KMS-11 (cell line): ENCODE results near the gene MAPK9.

Source experiments
- H2AFZ ChIP-seq: fragments of 200-600 bp; sonication (generic); 2 replicates; pipeline ENCODE4 v1.6.1; 2016; ENCODE audit warnings: antibody characterized with exemption, mixed run types, low read depth
- H3K27ac ChIP-seq: fragments of 200-600 bp; sonication (generic); 2 replicates; pipeline ENCODE4 v1.6.1; 2016; ENCODE audit warnings: mild to moderate bottlenecking, mixed run types
- H3K27me3 ChIP-seq: fragments of 200-600 bp; sonication (generic); 2 replicates; pipeline ENCODE4 v1.6.1; 2017; ENCODE audit warnings: mild to moderate bottlenecking, low read depth, mixed run types, moderate library complexity; ENCODE audit not compliant: insufficient read depth
- H3K36me3 ChIP-seq: fragments of 200-600 bp; sonication (generic); 2 replicates; pipeline ENCODE4 v1.6.1; 2017; ENCODE audit warnings: mild to moderate bottlenecking, mixed run types; ENCODE audit not compliant: insufficient read depth
- H3K4me1 ChIP-seq: fragments of 200-600 bp; sonication (generic); 2 replicates; pipeline ENCODE4 v1.6.1; 2016; ENCODE audit warnings: mild to moderate bottlenecking, low read depth, mixed run types; ENCODE audit not compliant: poor library complexity, severe bottlenecking
- H3K4me2 ChIP-seq: fragments of 200-600 bp; sonication (generic); 2 replicates; pipeline ENCODE4 v1.7.0; 2016; ENCODE audit warnings: mild to moderate bottlenecking, mixed run types
- H3K4me3 ChIP-seq: fragments of 200-600 bp; sonication (generic); IDR thresholded peaks from 2 replicates; pipeline ENCODE4 v1.6.1; 2017; ENCODE audit warnings: low read depth, low read length, mixed read lengths; ENCODE audit not compliant: insufficient read depth
- H3K79me2 ChIP-seq: fragments of 200-600 bp; sonication (generic); 2 replicates; pipeline ENCODE4 v1.6.1; 2016; ENCODE audit warnings: low read depth, mixed run types; ENCODE audit not compliant: insufficient read depth
- H3K9ac ChIP-seq: fragments of 200-600 bp; sonication (generic); 2 replicates; pipeline ENCODE4 v1.6.1; 2016; ENCODE audit warnings: mild to moderate bottlenecking, mixed run types
- H4K20me1 ChIP-seq: fragments of 200-600 bp; sonication (generic); 2 replicates; pipeline ENCODE4 v1.6.1; 2016; ENCODE audit warnings: mild to moderate bottlenecking, mixed run types; ENCODE audit not compliant: insufficient read depth
- CTCF ChIP-seq: fragments of 200-600 bp; sonication (generic); conservative IDR thresholded peaks from 2 replicates; pipeline ENCODE4 v1.6.1; 2017; ENCODE audit warnings: low read depth, mild to moderate bottlenecking, antibody characterized with exemption, low read length, moderate library complexity, mixed read lengths

Gene MAPK9

GRCh38 chr5:180330810-180331646, 39.1 kb upstream of the MAPK9 start:
- H3K27me3 ChIP-seq = no peaks in the 10 kb centered on the region
- no peaks in the 10 kb centered on the region for H4K20me1 ChIP-seq
- no peak overlapping the region for H2AFZ ChIP-seq
- H3K9ac ChIP-seq = no peak overlapping the region
- TF ChIP-seq CTCF = no peak
- no peak overlapping the region for H3K4me2 ChIP-seq
- no peak overlapping the region for H3K4me3 ChIP-seq
- H3K79me2 ChIP-seq = no peaks in the 10 kb centered on the region
- H3K36me3 ChIP-seq = no peaks in the 10 kb centered on the region
- H3K27ac ChIP-seq = no peak overlapping the region
- H3K4me1 ChIP-seq = no peaks in the 10 kb centered on the region

DNA sequence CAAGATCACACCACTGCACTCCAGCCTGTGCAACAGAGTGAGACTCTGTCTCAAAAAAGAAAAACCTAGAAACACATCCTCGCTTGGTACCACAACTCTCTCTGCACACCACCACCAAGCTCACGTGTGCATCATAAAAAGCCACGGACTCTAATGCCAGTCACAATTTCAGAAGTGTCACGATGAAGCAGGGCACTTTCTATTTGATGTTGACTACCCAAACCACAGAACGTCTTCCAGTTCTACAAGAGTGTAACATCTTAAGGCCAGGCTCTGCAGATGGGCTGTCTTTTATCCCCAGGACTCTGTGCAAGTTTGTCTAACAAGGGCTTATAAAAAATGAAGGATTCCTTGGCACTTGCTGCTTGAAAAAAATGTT, 38.4 kb upstream of the MAPK9 start:
- no peaks in the 10 kb centered on the region for H3K79me2 ChIP-seq
- H4K20me1 ChIP-seq = no peaks in the 10 kb centered on the region
- H3K27me3 ChIP-seq = no peaks in the 10 kb centered on the region
- no peak for TF ChIP-seq CTCF
- H3K9ac ChIP-seq = no peak overlapping the region
- H3K4me3 ChIP-seq = no peak overlapping the region
- H3K27ac ChIP-seq = no peak overlapping the region
- H3K4me1 ChIP-seq = no peaks in the 10 kb centered on the region
- H3K4me2 ChIP-seq = no peak overlapping the region
- H3K36me3 ChIP-seq = no peaks in the 10 kb centered on the region
- no peak overlapping the region for H2AFZ ChIP-seq

GRCh38 chr5:180329606-180330269, 37.9 kb upstream of the MAPK9 start:
- Histone ChIP-seq H3K27me3 (no peaks in the 10 kb centered on the region), H4K20me1 (no peaks in the 10 kb centered on the region), H3K9ac (no peak overlapping the region), H3K27ac (no peak overlapping the region), H3K4me2 (no peak overlapping the region), H2AFZ (no peak overlapping the region), H3K4me3 (no peak overlapping the region), H3K36me3 (no peaks in the 10 kb centered on the region), H3K4me1 (no peaks in the 10 kb centered on the region), H3K79me2 (no peaks in the 10 kb centered on the region)
- TF ChIP-seq CTCF = no peak

GRCh38 chr5:180329138-180329435, 37.2 kb upstream of the MAPK9 start:
- Histone ChIP-seq H3K4me3 (no peak overlapping the region), H3K4me2 (no peak overlapping the region), H3K79me2 (no peaks in the 10 kb centered on the region), H3K27me3 (no peaks in the 10 kb centered on the region), H3K36me3 (no peaks in the 10 kb centered on the region), H3K9ac (no peak overlapping the region), H3K4me1 (no peaks in the 10 kb centered on the region), H2AFZ (no peak overlapping the region), H3K27ac (no peak overlapping the region), H4K20me1 (no peaks in the 10 kb centered on the region)
- no peak for TF ChIP-seq CTCF
